GM20000 (cell line): ENCODE measurements around the gene TMEM240.
"Not testable (repeated sequence)": the region's sequence is repeated elsewhere in the genome, so short reads cannot be mapped to it uniquely, and the experiment has no call there.

ENCODE experiments used
- DNase-seq: peaks from one replicate; pipeline ENCODE4 v3.0.0; 2012; ENCODE audit warnings: low spot score
- CTCF ChIP-seq: IDR thresholded peaks from 2 replicates; pipeline ENCODE4 v1.5.1; 2012; ENCODE audit warnings: mild to moderate bottlenecking, control low read depth; ENCODE audit errors: extremely low read depth, missing control alignments

Gene TMEM240

GRCh38 chr1:1531947-1532346, 8.5 kb downstream of the TMEM240 start:
- no peak for DNase-seq
- TF ChIP-seq CTCF: no peak

GRCh38 chr1:1529936-1530335, 10.5 kb downstream of the TMEM240 start:
- TF ChIP-seq CTCF: no peak
- DNase-seq: peak; percentile 5

GRCh38 chr1:1529321-1529720, 11.1 kb downstream of the TMEM240 start:
- peak; percentile 17 for DNase-seq
- no peak for TF ChIP-seq CTCF

- no peak for TF ChIP-seq CTCF
- DNase-seq: peak; percentile 14
Observed at GRCh38 chr1:1528301-1529267, 11.8 kb downstream of the TMEM240 start.

GRCh38 chr1:1527092-1527816, 13.2 kb downstream of the TMEM240 start:
- no peak for TF ChIP-seq CTCF
- peak; percentile 12 for DNase-seq

- DNase-seq: not testable (repeated sequence)
Observed at GRCh38 chr1:1526476-1526875, 13.9 kb downstream of the TMEM240 start.

- DNase-seq: not testable (repeated sequence)
Observed at GRCh38 chr1:1524750-1525383, 15.6 kb downstream of the TMEM240 start.

GRCh38 chr1:1523651-1524050, 16.8 kb downstream of the TMEM240 start:
- peak; percentile 7 for DNase-seq

- DNase-seq: not testable (repeated sequence)
Observed at GRCh38 chr1:1523226-1523625, 17.2 kb downstream of the TMEM240 start.

- not testable (repeated sequence) for DNase-seq
Observed at GRCh38 chr1:1522536-1522935, 17.9 kb downstream of the TMEM240 start.
